Loucy (cell line): Measurements from ENCODE around the gene PCNT.

Experiments used
- H2AFZ ChIP-seq: fragments of 200-600 bp; sonication (generic); 2 replicates; pipeline ENCODE4 v1.6.0; 2016; ENCODE audit warnings: antibody characterized with exemption, mild to moderate bottlenecking, low read length, moderate library complexity
- H3F3A ChIP-seq: fragments of 200-600 bp; 2 replicates; pipeline ENCODE4 v1.6.0; 2016; ENCODE audit warnings: antibody characterized with exemption, low read depth, mild to moderate bottlenecking
- H3K27me3 ChIP-seq: fragments of 200-600 bp; sonication (generic); 2 replicates; pipeline ENCODE4 v1.6.1; 2014; ENCODE audit warnings: low read length, mild to moderate bottlenecking; ENCODE audit not compliant: insufficient read depth, poor library complexity, severe bottlenecking
- H3K36me3 ChIP-seq: fragments of 200-600 bp; sonication (generic); 2 replicates; pipeline ENCODE4 v1.6.1; 2016; ENCODE audit warnings: low read length; ENCODE audit not compliant: insufficient read depth
- H3K4me1 ChIP-seq: fragments of 200-600 bp; sonication (generic); 2 replicates; pipeline ENCODE4 v1.5.1; 2014; ENCODE audit warnings: low read length, mild to moderate bottlenecking; ENCODE audit not compliant: insufficient read depth, poor library complexity, severe bottlenecking
- H3K4me2 ChIP-seq: fragments of 200-600 bp; sonication (generic); 2 replicates; pipeline ENCODE4 v1.6.0; 2014; ENCODE audit warnings: antibody characterized with exemption, low read length, low read depth, mild to moderate bottlenecking; ENCODE audit not compliant: poor library complexity, severe bottlenecking
- H3K4me3 ChIP-seq: fragments of 200-600 bp; sonication (generic); 2 replicates; pipeline ENCODE4 v1.5.1; 2014; ENCODE audit warnings: low read length, mild to moderate bottlenecking, mixed read lengths; ENCODE audit not compliant: poor library complexity, severe bottlenecking
- H3K79me2 ChIP-seq: fragments of 200-600 bp; sonication (generic); 2 replicates; pipeline ENCODE4 v1.6.1; 2014; ENCODE audit warnings: low read length; ENCODE audit not compliant: insufficient read depth
- H3K9ac ChIP-seq: fragments of 200-600 bp; sonication (generic); 2 replicates; pipeline ENCODE4 v1.6.0; 2014; ENCODE audit warnings: mild to moderate bottlenecking, low read depth, low read length, moderate library complexity; ENCODE audit not compliant: poor library complexity, severe bottlenecking
- H3K9me2 ChIP-seq: fragments of 200-600 bp; sonication (generic); replicated peaks from 2 replicates; pipeline ENCODE4 v1.6.1; 2016; ENCODE audit warnings: low read depth, low read length, mixed read lengths
- H3K9me3 ChIP-seq: fragments of 200-600 bp; sonication (generic); 2 replicates; pipeline ENCODE4 v1.6.1; 2014; ENCODE audit warnings: mild to moderate bottlenecking, antibody characterized with exemption, low read length, low read depth; ENCODE audit not compliant: insufficient read depth
- H4K20me1 ChIP-seq: fragments of 200-600 bp; sonication (generic); 2 replicates; pipeline ENCODE4 v1.6.0; 2014; ENCODE audit warnings: antibody characterized with exemption, low read length, mild to moderate bottlenecking; ENCODE audit not compliant: insufficient read depth, poor library complexity, severe bottlenecking
- CTCF ChIP-seq: fragments of 200-600 bp; sonication (generic); conservative IDR thresholded peaks from 2 replicates; pipeline ENCODE4 v1.5.1; 2014; ENCODE audit warnings: mild to moderate bottlenecking, antibody characterized with exemption, low read length
- EZH2phosphoT487 ChIP-seq: fragments of 200-600 bp; IDR thresholded peaks from 2 replicates; pipeline ENCODE4 v1.6.1; 2018; ENCODE audit warnings: antibody characterized with exemption, mild to moderate bottlenecking, moderate library complexity, borderline replicate concordance

Gene PCNT

GRCh38 chr21:46454142-46454541 lies 130.2 kb downstream of the PCNT start:
- Histone ChIP-seq H3F3A (no peaks in the 10 kb centered on the region), H3K9ac (no peak overlapping the region), H3K9me2 (no peaks in the 10 kb centered on the region), H3K79me2 (peaks cover 31% of the 10 kb centered on the region), H3K9me3 (peaks cover 4% of the 10 kb centered on the region; the same call in 1 of the 2 replicates), H3K4me1 (peaks cover 25% of the 10 kb centered on the region), H3K4me2 (no peak overlapping the region), H2AFZ (no peak overlapping the region), H4K20me1 (no peaks in the 10 kb centered on the region), H3K4me3 (no peak overlapping the region), H3K36me3 (no peaks in the 10 kb centered on the region), H3K27me3 (no peaks in the 10 kb centered on the region)
- no peak for TF ChIP-seq EZH2phosphoT487
- no peak for TF ChIP-seq CTCF

GRCh38 chr21:46454634-46455390 lies 130.9 kb downstream of the PCNT start:
- TF ChIP-seq CTCF (no peak), EZH2phosphoT487 (no peak)
- Histone ChIP-seq H3K4me1 (peaks cover 27% of the 10 kb centered on the region), H2AFZ (no peak overlapping the region), H3K9me3 (peaks cover 1% of the 10 kb centered on the region; the same call in 1 of the 2 replicates), H3K9ac (no peak overlapping the region), H3F3A (no peaks in the 10 kb centered on the region), H3K9me2 (no peaks in the 10 kb centered on the region), H4K20me1 (peaks cover under 1% of the 10 kb centered on the region), H3K4me3 (no peak overlapping the region), H3K27me3 (no peaks in the 10 kb centered on the region), H3K4me2 (peak overlapping the region; percentile 86), H3K79me2 (peaks cover 37% of the 10 kb centered on the region), H3K36me3 (no peaks in the 10 kb centered on the region)

- Histone ChIP-seq H3K36me3 (no peaks in the 10 kb centered on the region), H4K20me1 (peaks cover 5% of the 10 kb centered on the region), H3K27me3 (no peaks in the 10 kb centered on the region), H3K4me3 (no peak overlapping the region), H3K9me2 (no peaks in the 10 kb centered on the region), H3K4me1 (peaks cover 37% of the 10 kb centered on the region), H3K4me2 (peak overlapping the region; percentile 86), H3K9ac (peak overlapping the region; percentile 94), H2AFZ (no peak overlapping the region), H3K9me3 (no peaks in the 10 kb centered on the region), H3F3A (no peaks in the 10 kb centered on the region), H3K79me2 (peaks cover 47% of the 10 kb centered on the region)
- TF ChIP-seq EZH2phosphoT487, result no peak
- TF ChIP-seq CTCF, result no peak
Measured at GRCh38 chr21:46455575-46456385, 131.8 kb downstream of the PCNT start.
